Measurements from ENCODE around the gene TEX35. TPM values are rescaled to one million over a fixed set of nuclear protein-coding genes. Genes with fewer than 3 reads are reported as not detected.

Gene TEX35
- polyA plus RNA-seq, 3 donors, result not detected

GRCh38 chr1:178513278-178513983 lies 522 bp downstream of the TEX35 start:
- Histone ChIP-seq H3K4me2 (replicated peaks; ENCODE audit: extremely low read depth, low read length, poor library complexity, severe bottlenecking) (no peak overlapping the region), H3K4me1 (ENCODE audit: control insufficient read depth in 1 of 2, insufficient read depth in 2 of 2, low read length in 2 of 2) (no peaks in the 10 kb centered on the region), H2AFZ (ENCODE audit: insufficient read depth, low read depth, low read length, poor library complexity, severe bottlenecking) (no peak overlapping the region), H3K27me3 (ENCODE audit: control insufficient read depth in 2 of 2, insufficient read depth in 2 of 2, low read length in 2 of 2) (no peaks in the 10 kb centered on the region), H3K27ac (ENCODE audit: low read depth in 1 of 2, low read length in 2 of 2) (no peak overlapping the region), H3K79me2 (ENCODE audit: insufficient read depth, low read length) (no peaks in the 10 kb centered on the region), H4K20me1 (ENCODE audit: insufficient read depth, low read length) (no peaks in the 10 kb centered on the region), H3K4me3 (replicated peaks in 1 of 3; ENCODE audit: low read depth in 2 of 3, low read length in 3 of 3) (no peak overlapping the region), H3K9me3 (replicated peaks in 1 of 2; ENCODE audit: control insufficient read depth in 1 of 2, insufficient read depth in 1 of 2, low read length in 2 of 2) (no peaks in the 10 kb centered on the region), H3K36me3 (replicated peaks in 1 of 2; ENCODE audit: control insufficient read depth in 1 of 2, insufficient read depth in 2 of 2, low read length in 2 of 2) (no peaks in the 10 kb centered on the region), H3K9ac (ENCODE audit: insufficient read depth, low read length, poor library complexity, severe bottlenecking) (no peak overlapping the region)
- Mint-ChIP-seq H3K27ac (no peak overlapping the region), H3K9me3 (no peaks in the 10 kb centered on the region), H3K36me3 (no peaks in the 10 kb centered on the region), H3K4me3 (no peak overlapping the region), H3K4me1 (no peaks in the 10 kb centered on the region), H3K27me3 (ENCODE audit: low read depth in 3 of 3) (peaks cover 0 to 1% (median 0%) of the 10 kb centered on the region in 3 donors)
- intact Hi-C loops (cut with micrococcal nuclease), result no loop called here
- no peak for TF ChIP-seq CTCF (IDR thresholded peaks at IDR 0.05)
- no peak for DNase-seq
- WGBS (ENCODE audit: insufficient coverage), result 89% methylated on average over 9 of the region's 14 CpGs

- no peaks in the 10 kb centered on the region for H3K4me1 ChIP-seq (ENCODE audit: control insufficient read depth in 1 of 2, insufficient read depth in 2 of 2, low read length in 2 of 2)
- H3K36me3 ChIP-seq (replicated peaks in 1 of 2; ENCODE audit: control insufficient read depth in 1 of 2, insufficient read depth in 2 of 2, low read length in 2 of 2), result no peaks in the 10 kb centered on the region
- no peaks in the 10 kb centered on the region for H3K36me3 Mint-ChIP-seq
- no peak overlapping the region for H3K4me3 ChIP-seq (replicated peaks in 1 of 3; ENCODE audit: low read depth in 2 of 3, low read length in 3 of 3)
- no peak overlapping the region for H3K4me3 Mint-ChIP-seq
- intact Hi-C loops (cut with micrococcal nuclease), result no loop called here
- no peaks in the 10 kb centered on the region for H3K4me1 Mint-ChIP-seq
- no peak for DNase-seq
- H3K27ac ChIP-seq (ENCODE audit: low read depth in 1 of 2, low read length in 2 of 2), result no peak overlapping the region
- no peaks in the 10 kb centered on the region for H3K27me3 ChIP-seq (ENCODE audit: control insufficient read depth in 2 of 2, insufficient read depth in 2 of 2, low read length in 2 of 2)
- H2AFZ ChIP-seq (ENCODE audit: insufficient read depth, low read depth, low read length, poor library complexity, severe bottlenecking), result no peak overlapping the region
- H4K20me1 ChIP-seq (ENCODE audit: insufficient read depth, low read length), result no peaks in the 10 kb centered on the region
- 100% methylated on average over 1 of the region's 4 CpGs for WGBS (ENCODE audit: insufficient coverage)
- no peaks in the 10 kb centered on the region for H3K79me2 ChIP-seq (ENCODE audit: insufficient read depth, low read length)
- H3K9ac ChIP-seq (ENCODE audit: insufficient read depth, low read length, poor library complexity, severe bottlenecking), result no peak overlapping the region
- no peak for TF ChIP-seq CTCF (IDR thresholded peaks at IDR 0.05)
- H3K9me3 Mint-ChIP-seq, result no peaks in the 10 kb centered on the region
- H3K27ac Mint-ChIP-seq, result no peak overlapping the region
- H3K9me3 ChIP-seq (replicated peaks in 1 of 2; ENCODE audit: control insufficient read depth in 1 of 2, insufficient read depth in 1 of 2, low read length in 2 of 2), result no peaks in the 10 kb centered on the region
- no peak overlapping the region for H3K4me2 ChIP-seq (replicated peaks; ENCODE audit: extremely low read depth, low read length, poor library complexity, severe bottlenecking)
- H3K27me3 Mint-ChIP-seq (ENCODE audit: low read depth in 3 of 3), result peaks cover 0 to 1% (median 0%) of the 10 kb centered on the region in 3 donors
Observed at GRCh38 chr1:178516110-178516509, 3.2 kb downstream of the TEX35 start.

All from CD14-positive monocyte (primary cell).